Loucy (cell line): ENCODE measurements around the gene DENND4B.

Experiments
- H2AFZ ChIP-seq: fragments of 200-600 bp; sonication (generic); 2 replicates; pipeline ENCODE4 v1.6.0; 2016; ENCODE audit warnings: antibody characterized with exemption, mild to moderate bottlenecking, low read length, moderate library complexity
- H3F3A ChIP-seq: fragments of 200-600 bp; 2 replicates; pipeline ENCODE4 v1.6.0; 2016; ENCODE audit warnings: antibody characterized with exemption, low read depth, mild to moderate bottlenecking
- H3K27me3 ChIP-seq: fragments of 200-600 bp; sonication (generic); 2 replicates; pipeline ENCODE4 v1.6.1; 2014; ENCODE audit warnings: low read length, mild to moderate bottlenecking; ENCODE audit not compliant: insufficient read depth, poor library complexity, severe bottlenecking
- H3K36me3 ChIP-seq: fragments of 200-600 bp; sonication (generic); 2 replicates; pipeline ENCODE4 v1.6.1; 2016; ENCODE audit warnings: low read length; ENCODE audit not compliant: insufficient read depth
- H3K4me1 ChIP-seq: fragments of 200-600 bp; sonication (generic); 2 replicates; pipeline ENCODE4 v1.5.1; 2014; ENCODE audit warnings: low read length, mild to moderate bottlenecking; ENCODE audit not compliant: insufficient read depth, poor library complexity, severe bottlenecking
- H3K4me2 ChIP-seq: fragments of 200-600 bp; sonication (generic); 2 replicates; pipeline ENCODE4 v1.6.0; 2014; ENCODE audit warnings: antibody characterized with exemption, low read length, low read depth, mild to moderate bottlenecking; ENCODE audit not compliant: poor library complexity, severe bottlenecking
- H3K4me3 ChIP-seq: fragments of 200-600 bp; sonication (generic); 2 replicates; pipeline ENCODE4 v1.5.1; 2014; ENCODE audit warnings: low read length, mild to moderate bottlenecking, mixed read lengths; ENCODE audit not compliant: poor library complexity, severe bottlenecking
- H3K79me2 ChIP-seq: fragments of 200-600 bp; sonication (generic); 2 replicates; pipeline ENCODE4 v1.6.1; 2014; ENCODE audit warnings: low read length; ENCODE audit not compliant: insufficient read depth
- H3K9ac ChIP-seq: fragments of 200-600 bp; sonication (generic); 2 replicates; pipeline ENCODE4 v1.6.0; 2014; ENCODE audit warnings: mild to moderate bottlenecking, low read depth, low read length, moderate library complexity; ENCODE audit not compliant: poor library complexity, severe bottlenecking
- H3K9me2 ChIP-seq: fragments of 200-600 bp; sonication (generic); replicated peaks from 2 replicates; pipeline ENCODE4 v1.6.1; 2016; ENCODE audit warnings: low read depth, low read length, mixed read lengths
- H3K9me3 ChIP-seq: fragments of 200-600 bp; sonication (generic); 2 replicates; pipeline ENCODE4 v1.6.1; 2014; ENCODE audit warnings: mild to moderate bottlenecking, antibody characterized with exemption, low read length, low read depth; ENCODE audit not compliant: insufficient read depth
- H4K20me1 ChIP-seq: fragments of 200-600 bp; sonication (generic); 2 replicates; pipeline ENCODE4 v1.6.0; 2014; ENCODE audit warnings: antibody characterized with exemption, low read length, mild to moderate bottlenecking; ENCODE audit not compliant: insufficient read depth, poor library complexity, severe bottlenecking
- CTCF ChIP-seq: fragments of 200-600 bp; sonication (generic); conservative IDR thresholded peaks from 2 replicates; pipeline ENCODE4 v1.5.1; 2014; ENCODE audit warnings: mild to moderate bottlenecking, antibody characterized with exemption, low read length
- EZH2phosphoT487 ChIP-seq: fragments of 200-600 bp; IDR thresholded peaks from 2 replicates; pipeline ENCODE4 v1.6.1; 2018; ENCODE audit warnings: antibody characterized with exemption, mild to moderate bottlenecking, moderate library complexity, borderline replicate concordance

The DENND4B gene

GRCh38 chr1:153881751-153882150 lies 64.8 kb downstream of the DENND4B start:
- H3K9ac ChIP-seq: no peak overlapping the region
- H3K4me2 ChIP-seq: peak overlapping the region; percentile 20
- H3K9me2 ChIP-seq: no peaks in the 10 kb centered on the region
- no peaks in the 10 kb centered on the region for H3K27me3 ChIP-seq
- no peaks in the 10 kb centered on the region for H3K9me3 ChIP-seq
- H4K20me1 ChIP-seq: peaks cover 76% of the 10 kb centered on the region
- no peak overlapping the region for H2AFZ ChIP-seq
- peaks cover 22% of the 10 kb centered on the region for H3K4me1 ChIP-seq
- peaks cover 97% of the 10 kb centered on the region for H3K79me2 ChIP-seq
- TF ChIP-seq EZH2phosphoT487 (no peak), CTCF (no peak)
- H3F3A ChIP-seq: no peaks in the 10 kb centered on the region
- no peak overlapping the region for H3K4me3 ChIP-seq
- H3K36me3 ChIP-seq: peaks cover 8% of the 10 kb centered on the region; the same call in 1 of the 2 replicates

GRCh38 chr1:153880962-153881361 lies 65.6 kb downstream of the DENND4B start:
- H3K36me3 ChIP-seq: peaks cover 10% of the 10 kb centered on the region; the same call in 1 of the 2 replicates
- no peak overlapping the region for H2AFZ ChIP-seq
- H3K27me3 ChIP-seq: no peaks in the 10 kb centered on the region
- peaks cover 22% of the 10 kb centered on the region for H3K4me1 ChIP-seq
- H3K79me2 ChIP-seq: peaks cover 97% of the 10 kb centered on the region
- no peaks in the 10 kb centered on the region for H3K9me2 ChIP-seq
- TF ChIP-seq CTCF: no peak
- TF ChIP-seq EZH2phosphoT487: no peak
- H3F3A ChIP-seq: no peaks in the 10 kb centered on the region
- H4K20me1 ChIP-seq: peaks cover 78% of the 10 kb centered on the region
- no peak overlapping the region for H3K9ac ChIP-seq
- no peak overlapping the region for H3K4me2 ChIP-seq
- no peaks in the 10 kb centered on the region for H3K9me3 ChIP-seq
- H3K4me3 ChIP-seq: no peak overlapping the region

GRCh38 chr1:153880024-153880423 lies 66.5 kb downstream of the DENND4B start:
- no peak overlapping the region for H3K4me2 ChIP-seq
- H4K20me1 ChIP-seq: peaks cover 83% of the 10 kb centered on the region
- peaks cover 97% of the 10 kb centered on the region for H3K79me2 ChIP-seq
- no peaks in the 10 kb centered on the region for H3F3A ChIP-seq
- H3K36me3 ChIP-seq: peaks cover 16% of the 10 kb centered on the region; the same call in 1 of the 2 replicates
- no peaks in the 10 kb centered on the region for H3K27me3 ChIP-seq
- no peak overlapping the region for H2AFZ ChIP-seq
- peaks cover 22% of the 10 kb centered on the region for H3K4me1 ChIP-seq
- H3K9me3 ChIP-seq: no peaks in the 10 kb centered on the region
- no peak overlapping the region for H3K4me3 ChIP-seq
- H3K9ac ChIP-seq: no peak overlapping the region
- H3K9me2 ChIP-seq: no peaks in the 10 kb centered on the region
- TF ChIP-seq CTCF (no peak), EZH2phosphoT487 (no peak)
